Astrocyte of the hippocampus (primary cell): ENCODE data around the gene PPP2CA.
A peak's percentile ranks its signal among the peaks of the same experiment; 100 is the strongest.
"Not testable (repeated sequence)": the region's sequence is repeated elsewhere in the genome, so short reads cannot be mapped to it uniquely, and the experiment has no call there.

Source experiments
- DNase-seq: peaks from one replicate; pipeline ENCODE4 v3.0.0; 2011; ENCODE audit warnings: low read depth, low spot score

The PPP2CA gene

DNA sequence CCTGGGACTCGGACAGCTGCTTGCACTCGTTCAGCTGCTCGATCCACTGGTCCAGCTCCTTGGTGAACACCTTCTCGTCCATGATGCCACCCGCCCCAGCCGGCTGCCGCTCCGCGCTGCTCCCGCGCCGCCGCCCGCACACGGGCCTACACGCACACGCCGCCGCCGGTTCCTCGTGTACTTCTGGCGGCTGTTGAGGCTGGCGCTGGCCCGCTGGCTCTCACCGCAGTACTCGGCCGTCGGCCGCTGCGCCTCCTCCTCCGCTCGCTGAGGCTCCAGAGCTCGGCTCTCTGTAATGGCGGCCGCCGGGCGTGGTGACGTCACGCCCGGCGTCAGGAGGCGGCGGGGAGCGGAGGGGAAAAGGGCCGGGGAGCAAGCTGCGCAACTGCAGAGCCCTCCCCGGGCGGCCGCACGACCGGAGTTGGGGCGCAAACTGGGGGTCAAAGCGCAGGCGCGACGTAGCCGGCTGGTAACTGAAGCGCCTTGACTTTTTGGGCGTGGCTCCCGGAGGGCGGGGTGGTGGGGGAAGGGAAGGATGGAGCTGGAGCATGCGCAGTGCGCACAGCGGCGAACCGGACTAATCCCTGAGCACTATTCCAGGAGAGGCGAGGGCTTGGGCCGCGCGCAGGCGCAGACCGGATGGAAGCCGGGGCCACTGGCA, at the start of gene PPP2CA:
Gene PPP2CA, minus strand, starts transcription at position 294 of the 661 bp plus-strand sequence. Its CDS starts 212 bp downstream, at position 82.
- DNase-seq = peak; percentile 100

DNA sequence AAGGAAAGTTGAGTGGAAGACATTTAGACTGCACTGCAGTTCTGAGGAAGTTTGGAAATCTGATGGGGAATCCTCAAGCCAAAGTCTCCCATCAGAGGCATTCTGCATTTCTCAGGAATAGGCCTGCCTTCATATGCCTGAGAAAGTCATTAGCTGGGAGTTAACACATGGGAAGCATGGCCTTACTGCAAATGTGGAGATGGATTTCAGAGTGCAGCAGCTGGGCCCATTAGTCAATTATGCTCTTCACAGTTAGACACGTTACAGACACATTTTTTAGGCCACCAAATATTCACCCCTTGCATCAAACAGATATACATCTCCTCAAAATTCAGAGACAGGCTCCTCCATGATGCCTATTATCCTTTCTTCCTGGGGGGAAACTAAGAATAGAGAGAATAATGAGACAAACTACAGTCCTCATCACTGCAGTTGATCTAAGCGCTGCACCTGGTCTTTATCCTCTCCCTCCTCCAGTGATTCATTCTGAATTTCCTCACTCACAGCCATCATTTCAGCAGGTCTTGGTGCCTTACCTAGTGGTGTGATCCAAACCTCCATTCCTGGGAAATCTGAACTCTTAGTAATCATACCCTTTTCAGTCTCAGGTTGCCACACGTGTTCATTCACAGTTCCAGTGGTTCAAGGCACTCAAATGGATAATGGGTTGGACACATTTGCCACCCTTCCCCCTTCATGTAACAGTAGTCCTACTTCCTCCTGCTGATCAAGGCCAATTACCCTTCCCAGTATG, 47.9 kb upstream of the PPP2CA start:
- no peak for DNase-seq

DNA sequence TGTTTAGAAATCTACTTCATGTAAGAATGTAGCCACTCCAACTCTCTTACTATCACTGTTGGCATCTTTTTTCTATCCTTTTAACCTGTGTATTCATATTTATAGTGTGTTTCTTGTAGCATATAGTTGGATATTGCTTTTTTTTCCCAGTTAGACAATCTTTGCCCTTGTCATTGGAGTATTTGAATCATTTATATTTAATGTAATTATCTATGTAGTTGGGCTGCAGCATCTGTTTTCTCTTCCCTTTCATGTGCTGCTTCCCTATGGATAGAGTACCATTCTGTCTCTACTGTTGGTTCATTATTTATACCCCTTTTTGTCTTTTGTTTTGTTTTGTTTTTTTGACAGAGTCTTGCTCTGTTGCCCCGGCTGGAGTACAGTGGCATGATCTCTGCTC, 45.2 kb upstream of the PPP2CA start:
- no peak for DNase-seq

DNA sequence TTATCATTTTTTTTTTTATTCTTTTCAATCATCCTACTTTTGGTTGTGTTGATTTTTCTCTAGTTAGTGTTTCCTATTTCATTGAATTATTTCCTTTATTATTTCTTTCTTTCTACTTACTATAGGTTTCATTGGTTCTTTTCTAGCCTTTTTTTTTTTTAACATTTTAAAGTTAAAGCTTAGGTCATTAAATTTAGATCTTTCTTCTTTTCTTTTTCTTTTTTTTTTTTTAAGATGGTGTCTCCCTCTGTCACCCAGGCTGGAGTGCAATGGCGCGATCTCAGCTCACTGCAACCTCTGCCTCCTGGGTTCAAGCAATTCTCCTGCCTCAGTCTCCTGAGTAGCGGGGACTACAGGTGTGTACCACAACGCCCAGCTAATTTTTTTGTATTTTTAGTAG, 43.0 kb upstream of the PPP2CA start:
- no peak for DNase-seq

DNA sequence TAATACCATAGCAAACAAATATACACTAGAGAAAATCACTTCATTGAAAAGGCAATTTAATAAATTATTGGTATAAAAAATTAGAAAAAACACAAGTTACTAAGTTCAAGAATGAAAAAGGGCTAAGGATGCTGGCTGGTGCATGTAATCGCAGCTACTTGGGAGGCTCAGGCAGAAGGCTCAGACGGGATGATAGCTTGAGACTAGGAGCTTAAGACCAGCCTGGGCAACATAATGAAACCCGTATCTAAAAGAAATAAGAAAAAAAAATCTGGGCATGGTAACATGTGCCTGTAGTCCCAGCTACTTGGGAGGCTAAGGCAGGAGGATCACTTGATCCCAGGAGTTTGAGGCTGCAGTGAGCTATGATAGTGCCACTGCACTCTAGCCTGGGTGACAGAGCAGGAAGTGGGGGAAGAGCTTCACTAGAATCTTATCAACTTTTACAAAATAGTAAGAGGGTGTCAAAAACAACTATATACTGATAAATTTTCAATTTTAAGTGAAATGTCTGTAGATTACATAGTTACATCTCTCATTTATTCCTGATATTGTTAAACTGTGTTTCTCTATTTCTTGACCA, 42.2 kb upstream of the PPP2CA start:
- no peak for DNase-seq

DNA sequence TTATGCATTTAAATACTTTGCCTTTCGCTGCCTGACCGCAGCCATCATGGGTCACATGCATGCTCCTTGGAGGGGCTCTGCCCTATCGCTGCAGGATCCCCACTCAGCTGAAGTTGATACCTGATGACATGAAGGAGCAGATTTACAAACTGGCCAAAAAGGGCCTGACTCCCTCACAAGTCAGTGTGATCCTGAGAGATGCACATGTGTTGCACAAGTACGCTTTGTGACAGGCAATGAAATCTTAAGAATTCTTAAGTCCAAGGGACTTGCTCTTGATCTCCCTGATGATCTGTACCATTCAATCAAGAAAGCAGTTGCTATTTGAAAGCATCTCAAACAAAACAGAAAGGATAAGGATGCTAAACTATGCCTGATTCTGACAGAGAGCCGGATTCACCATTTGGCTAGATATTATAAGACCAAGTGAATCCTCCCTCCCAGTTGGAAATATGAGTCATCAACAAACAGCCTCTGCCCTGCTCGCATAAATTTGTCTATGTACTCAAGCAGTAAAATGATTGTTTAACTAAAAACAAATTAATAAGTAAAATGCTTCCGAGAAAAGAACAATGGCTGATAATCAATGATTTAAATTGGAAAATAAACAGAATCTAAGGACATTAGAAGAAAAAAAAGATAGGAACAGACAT, 41.6 kb upstream of the PPP2CA start:
- peak; percentile 24 for DNase-seq

DNA sequence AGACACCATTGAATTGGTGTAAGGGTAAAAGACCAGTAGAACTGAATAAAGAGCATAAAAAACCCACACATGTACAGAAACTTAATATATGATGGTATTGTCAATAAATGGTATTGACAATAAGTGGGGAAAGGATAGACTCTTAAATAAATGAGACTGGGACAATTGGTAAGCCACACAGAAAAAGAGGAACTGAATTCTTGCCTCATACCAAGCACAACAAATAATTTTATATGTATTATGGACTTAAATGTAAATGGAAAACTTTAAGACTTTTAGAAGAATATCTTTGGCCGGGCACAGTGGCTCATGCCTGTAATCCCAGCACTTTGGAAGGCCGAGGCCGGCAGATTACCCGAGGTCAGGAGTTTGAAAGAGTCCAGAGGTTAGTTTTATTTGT, 37.9 kb upstream of the PPP2CA start:
- no peak for DNase-seq

DNA sequence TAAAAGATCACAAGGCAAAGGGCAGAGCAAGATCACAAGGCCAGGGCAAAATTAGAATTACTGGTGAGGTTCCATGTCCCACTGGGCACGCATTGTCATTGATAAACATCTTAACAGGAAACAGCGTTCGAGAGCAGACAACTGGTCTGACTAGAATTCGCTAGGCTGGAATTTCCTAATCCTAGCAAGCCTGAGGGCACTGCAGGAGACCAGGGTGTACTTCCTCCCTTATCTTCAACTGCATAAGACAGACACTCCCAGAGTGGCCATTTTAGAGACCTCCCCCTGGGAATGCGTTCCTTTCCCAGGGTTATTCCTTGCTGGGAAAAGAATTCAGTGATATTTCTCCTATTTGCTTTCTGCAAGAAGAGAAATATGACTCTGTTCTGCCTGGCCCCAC, 36.8 kb upstream of the PPP2CA start:
- not testable (repeated sequence) for DNase-seq

DNA sequence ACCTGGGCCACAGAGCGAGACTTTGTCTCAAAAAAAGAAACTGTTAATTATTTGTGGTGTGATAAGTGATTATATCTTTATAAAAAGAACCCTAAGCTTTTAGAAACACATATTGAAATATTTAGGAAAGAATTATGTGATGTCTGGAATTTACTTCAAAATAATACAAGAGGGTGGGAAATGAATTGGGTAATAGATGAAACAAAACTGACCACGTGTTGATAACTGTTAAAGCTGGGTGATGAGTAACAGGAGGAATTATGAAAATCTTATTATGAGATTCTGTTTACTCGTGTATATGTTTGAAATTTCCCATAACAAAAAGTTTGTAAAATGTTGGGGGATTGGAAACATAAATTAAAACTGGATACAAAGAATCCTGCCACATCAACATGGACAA, 33.0 kb upstream of the PPP2CA start:
- DNase-seq = no peak

DNA sequence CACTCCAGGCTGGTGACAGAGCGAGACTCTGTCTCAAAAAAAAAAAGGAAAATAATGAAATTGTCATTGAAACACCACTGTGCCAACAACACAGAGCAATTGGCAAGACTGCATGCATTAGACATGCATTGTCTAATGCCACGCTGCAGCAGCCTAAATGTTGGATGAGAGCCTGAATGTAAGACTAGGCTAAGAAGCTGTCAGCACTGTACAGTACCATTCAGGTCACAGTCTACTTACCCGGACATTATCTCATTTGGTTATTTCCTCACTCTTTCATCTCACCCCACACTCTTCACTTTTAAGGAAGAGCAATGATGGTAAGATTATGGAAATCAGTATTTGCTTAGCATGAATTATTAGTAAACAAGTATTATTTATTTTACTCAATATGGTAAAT, 31.3 kb upstream of the PPP2CA start:
- no peak for DNase-seq

DNA sequence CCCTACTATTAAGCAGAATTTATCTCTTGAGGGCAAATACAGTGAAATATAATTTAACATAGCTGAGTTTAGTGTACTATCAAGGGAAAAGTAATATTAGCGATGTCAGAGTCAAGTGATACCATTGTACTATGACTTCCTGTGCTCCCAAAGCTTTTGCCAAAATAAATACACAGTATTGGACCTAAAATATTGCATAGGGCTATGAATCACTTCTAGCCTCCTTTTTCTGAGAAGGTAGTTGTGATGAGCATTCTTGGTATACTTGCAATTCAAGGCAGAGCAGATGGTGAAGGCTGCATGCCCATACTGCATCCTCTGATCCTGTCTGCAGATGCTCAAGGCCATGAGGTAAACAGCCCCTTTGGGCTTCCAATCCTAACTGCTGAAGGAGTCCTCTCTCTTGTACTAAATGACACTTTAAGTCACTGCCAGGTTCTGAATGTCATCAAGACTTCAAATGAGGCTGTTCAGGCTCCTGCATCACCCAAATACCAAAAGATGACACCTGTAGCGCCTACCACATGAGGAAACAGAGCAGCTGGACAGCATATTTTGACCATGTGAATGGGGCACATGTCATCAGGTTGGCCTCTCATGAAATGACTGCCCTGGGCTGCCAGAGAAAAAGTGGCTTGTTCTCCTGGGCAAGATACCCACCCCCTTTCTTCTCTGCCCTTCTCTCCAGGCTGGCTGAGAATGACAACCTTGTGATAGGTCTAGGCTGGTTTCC, 29.7 kb upstream of the PPP2CA start:
- peak; percentile 22 for DNase-seq

DNA sequence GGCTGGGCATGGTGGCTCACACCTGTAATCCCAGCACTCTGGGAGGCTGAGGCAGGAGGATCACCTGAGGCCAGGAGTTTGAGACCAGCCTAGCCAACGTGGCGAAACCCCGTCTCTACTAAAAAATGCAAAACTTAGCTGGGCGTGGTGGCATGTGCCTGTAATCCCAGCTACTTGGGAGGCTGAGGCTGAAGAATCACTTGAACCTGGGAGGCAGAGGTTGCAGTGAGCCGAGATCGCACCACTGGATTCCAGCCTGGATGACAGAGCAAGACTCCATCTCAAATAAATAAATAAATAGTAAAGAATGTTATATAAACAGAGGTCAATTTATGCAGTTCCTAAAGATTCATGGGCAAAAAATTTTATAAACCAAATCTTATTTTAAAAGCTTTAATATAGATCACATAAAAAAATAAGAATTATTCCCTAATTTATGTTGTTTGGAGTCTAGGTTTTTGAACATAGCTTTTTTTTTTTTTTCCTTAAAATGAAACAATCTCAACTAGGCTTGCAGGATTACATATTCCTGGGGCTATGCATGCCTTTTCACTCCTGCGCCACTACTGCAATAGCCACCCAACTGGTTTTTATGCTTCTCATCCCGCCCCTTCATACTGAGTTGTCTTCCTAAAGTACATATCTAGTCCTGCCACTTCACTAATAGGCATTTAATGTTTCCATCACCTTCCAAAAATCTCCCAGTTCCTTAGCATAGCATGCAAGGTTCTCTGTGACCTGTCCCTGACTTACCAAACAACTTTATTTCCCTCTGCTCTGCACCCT, 27.7 kb upstream of the PPP2CA start:
- DNase-seq = not testable (repeated sequence)

DNA sequence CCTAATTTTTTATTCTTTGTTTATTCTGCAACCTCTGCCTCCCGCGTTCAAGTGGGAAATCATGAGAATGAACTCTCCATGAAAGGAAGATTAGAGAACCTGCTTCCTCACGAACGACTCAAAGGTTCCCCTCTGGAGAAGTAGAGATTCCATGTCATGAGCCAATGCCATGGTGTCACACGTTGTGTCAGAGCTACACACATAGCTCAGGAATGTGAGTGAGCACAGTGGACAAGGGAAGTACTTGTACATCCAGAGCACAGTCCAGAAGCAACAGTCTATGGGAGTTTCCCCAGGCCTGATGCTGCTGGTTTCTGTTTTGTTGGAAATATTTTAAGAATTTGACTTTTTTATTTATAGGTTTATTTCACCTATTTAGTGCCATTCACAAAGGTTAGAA, 26.8 kb upstream of the PPP2CA start:
- DNase-seq = peak; percentile 85

DNA sequence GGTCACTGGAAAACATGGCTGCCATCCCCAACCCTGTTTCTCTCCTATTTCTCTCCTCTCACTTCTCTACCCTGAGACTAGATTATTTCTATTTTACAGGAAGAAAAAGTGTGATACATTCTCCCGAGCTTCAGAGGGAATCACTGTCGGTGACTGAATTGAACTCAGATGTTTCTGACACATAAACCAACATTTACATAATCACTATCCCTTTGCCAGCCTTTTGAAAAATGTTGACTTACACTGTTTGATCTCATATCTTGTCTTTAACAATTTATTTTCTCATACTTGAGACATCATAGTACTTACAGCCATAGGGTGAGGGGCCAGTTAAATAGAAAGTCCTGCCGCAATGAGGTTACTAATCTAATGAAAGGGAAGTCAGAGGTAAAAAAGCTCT, 25.1 kb upstream of the PPP2CA start:
- no peak for DNase-seq

DNA sequence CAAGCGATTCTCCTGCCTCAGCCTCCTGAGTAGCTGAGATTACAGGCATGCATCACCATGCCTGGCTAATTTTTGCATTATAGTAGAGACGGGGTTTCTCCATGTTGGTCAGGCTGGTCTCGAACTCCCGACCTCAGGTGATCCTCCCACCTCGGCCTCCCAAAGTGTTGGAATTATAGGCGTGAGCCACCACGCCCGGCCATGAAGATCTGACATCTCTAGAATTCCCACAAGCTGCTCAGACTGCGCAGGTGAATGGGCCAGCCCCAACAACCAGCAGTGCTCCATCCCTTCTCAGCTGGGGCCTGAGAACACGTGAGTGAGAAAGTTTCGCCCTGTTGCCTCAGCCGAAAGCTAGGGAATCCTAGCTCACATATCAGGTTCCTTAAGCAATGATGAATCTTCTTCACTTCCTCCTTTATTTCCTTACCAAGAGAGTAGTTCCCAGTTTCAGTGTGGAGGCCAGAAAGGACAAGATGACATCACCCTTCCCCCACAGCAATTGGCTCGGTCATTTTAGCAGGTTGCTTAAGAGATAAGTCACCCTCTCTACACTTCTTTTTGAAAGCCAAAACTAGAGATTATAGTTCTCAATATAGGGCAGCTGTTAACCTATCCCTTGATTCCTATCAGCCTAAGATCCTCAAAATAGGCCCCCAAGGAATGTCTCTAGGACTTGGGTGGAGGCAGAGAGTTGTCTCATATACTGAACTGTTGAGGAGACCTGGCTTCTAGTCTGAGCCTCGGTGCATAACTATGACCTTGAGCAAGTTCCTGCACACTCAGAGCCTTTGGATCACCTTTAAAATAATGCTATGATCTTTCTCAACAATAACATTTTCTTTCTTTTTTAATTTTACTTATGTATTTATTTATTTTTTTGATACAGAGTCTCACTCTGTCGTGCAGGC, 23.9 kb upstream of the PPP2CA start:
- DNase-seq = no peak

DNA sequence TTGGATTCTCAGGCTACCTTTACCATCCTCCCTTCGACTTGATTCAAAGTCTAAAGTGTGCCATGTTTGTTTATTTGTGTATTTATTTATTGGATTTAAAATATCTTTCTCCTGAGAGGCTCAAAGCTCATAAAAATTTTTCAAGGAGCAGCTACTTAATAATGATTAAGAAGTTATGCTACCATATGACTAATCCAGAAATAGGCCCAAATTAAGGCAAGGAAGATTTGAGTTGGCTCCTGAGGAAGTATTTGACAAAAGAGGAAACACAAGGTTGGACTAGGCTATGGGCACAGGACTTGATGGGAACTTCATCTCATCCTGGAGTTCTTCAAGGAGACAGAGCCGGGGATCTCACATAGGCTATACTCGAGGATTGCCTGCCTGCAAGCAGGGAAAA, 22.4 kb upstream of the PPP2CA start:
- no peak for DNase-seq

DNA sequence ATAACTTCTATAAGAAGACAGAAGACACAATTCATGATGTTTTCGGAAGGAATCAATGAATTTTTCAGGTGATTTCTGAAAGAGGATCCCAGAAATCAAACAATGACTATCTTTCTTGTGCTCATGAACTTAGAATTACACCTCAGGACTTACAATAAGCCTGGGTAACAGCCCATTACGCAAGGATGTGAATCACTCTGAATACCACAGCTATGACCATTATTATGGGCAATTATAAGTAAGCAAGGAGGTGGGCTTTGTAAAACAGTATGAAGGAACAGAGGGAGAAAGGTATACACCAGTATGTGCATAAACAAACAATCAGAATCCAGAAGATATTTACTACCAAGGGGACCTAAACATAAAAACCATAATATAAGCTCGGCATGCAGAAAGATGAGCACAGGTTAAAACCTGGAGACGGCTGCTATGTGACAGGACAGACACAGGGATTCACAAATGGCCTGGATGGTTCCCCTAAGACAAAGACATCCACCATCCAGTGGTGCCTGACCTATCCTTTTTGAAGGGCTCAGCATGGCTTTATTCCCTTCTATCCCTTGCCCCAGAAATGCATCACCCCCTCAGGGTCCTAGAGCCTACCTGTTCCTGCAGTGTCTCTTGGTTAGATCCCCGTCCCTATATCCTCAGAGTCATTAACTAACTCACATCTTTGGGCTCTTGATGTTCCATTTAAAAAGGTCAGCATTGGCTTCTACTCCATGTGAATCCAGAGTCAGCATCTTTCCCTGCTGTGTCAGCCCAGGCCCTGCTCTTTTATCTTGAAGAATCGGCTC, 21.8 kb upstream of the PPP2CA start:
- DNase-seq = peak; percentile 86

DNA sequence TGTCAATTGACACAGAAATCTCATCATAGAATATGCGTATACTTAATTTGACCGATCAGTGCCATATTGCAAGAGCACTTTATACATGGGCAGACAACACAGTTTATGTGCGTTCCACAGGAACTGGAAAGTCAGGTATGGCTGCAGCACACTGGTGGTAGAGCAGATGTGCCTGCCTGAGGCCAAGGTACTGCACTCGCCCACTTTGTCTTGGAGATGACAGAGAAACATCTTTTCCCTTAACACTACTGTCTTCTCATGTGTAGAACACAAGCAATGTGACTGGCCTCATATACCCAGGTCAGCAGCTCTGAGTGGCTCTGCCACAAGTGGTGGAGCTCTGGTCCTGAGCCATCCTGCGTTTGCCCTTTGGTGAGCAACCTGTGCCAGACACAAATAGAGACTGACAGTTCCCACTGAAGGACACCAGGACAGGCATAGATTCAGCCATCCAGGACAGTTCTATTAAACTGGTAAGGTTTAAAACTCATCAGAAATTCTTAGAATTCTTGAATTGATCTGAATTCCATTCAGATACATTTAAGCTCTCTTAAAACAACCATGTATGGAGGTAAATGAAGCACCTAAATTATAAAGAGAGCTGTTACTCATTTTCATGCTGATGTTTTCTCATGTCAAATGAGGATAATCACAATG, 21.0 kb upstream of the PPP2CA start:
- peak; percentile 29 for DNase-seq

DNA sequence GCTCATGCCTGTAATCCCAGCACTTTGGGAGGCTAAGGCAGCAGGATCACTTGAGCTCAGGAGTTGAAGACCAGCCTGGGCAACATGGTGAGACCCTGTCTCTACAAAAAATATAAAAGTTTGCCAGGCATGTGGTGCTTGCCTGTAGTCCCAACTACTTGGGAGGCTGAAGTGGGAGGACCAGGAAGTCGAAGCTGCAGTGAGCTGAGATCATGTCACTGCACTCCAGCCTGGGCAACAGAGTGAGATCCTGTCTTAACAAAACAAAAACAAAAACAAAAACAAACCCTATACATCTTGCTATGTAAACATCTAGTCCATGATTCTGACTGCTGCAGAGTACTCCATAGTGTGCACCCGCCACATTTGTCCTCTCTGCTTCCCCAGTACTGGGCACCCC, 19.8 kb upstream of the PPP2CA start:
- DNase-seq = no peak
